ENCODE results near the gene RANBP3L.
A peak's percentile ranks its signal among the peaks of the same experiment; 100 is the strongest.

Gene RANBP3L

DNA sequence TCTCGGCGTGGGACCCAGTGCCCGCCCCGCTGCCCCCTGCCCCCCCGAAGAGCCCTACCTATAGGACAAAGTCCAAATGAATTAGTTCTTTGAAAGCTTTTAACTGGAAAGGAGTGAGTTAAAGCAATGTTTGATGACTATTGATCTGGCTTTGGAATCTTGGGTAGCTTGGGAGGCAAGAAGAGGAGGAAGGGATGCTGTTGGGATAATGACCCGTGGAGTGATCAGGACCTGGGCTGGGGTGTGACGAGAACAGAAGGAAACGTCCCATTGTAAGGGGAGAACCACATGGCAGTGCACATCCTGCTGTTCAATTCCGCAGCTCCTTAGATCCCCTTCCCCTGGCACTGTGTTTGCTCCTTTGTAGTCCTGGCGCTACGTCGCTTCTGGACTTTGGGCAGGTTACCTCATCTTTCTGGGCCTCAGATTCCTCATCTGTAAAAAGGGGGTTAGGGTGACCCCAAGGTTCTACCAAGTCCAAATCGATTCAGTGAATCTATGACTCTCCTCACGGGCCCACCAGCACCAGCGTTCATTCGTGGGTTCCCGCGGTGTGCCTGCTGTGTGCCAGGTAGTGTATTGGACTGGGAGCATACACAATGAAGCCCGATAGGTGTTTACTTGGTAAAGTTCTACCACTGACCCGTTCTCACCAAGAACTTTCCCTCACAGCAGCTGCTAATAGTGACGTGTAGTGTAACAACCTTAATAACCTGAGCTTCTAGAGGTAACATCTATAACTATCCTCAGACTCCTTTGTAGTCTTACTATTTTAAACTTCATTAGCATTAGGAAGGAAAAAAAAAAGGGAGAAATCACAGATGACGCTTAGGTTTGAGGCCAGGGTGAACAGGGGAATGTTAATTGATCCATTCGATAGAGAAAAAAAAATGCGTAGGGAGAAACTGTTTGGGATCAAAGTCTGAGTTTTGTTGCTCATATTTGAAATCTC, 58.9 kb downstream of the RANBP3L start:
- Histone ChIP-seq H3K9me3 (ENCODE audit: severe bottlenecking) (peaks cover 5% of the 10 kb centered on the region), H3K27me3 (ENCODE audit: insufficient read depth, low read depth, severe bottlenecking) (no peaks in the 10 kb centered on the region), H3K4me3 (ENCODE audit: low read depth, low read length) (no peak overlapping the region), H3K36me3 (no peaks in the 10 kb centered on the region), H3K27ac (peak overlapping the region; percentile 79)
- TF ChIP-seq, protein P1, sequence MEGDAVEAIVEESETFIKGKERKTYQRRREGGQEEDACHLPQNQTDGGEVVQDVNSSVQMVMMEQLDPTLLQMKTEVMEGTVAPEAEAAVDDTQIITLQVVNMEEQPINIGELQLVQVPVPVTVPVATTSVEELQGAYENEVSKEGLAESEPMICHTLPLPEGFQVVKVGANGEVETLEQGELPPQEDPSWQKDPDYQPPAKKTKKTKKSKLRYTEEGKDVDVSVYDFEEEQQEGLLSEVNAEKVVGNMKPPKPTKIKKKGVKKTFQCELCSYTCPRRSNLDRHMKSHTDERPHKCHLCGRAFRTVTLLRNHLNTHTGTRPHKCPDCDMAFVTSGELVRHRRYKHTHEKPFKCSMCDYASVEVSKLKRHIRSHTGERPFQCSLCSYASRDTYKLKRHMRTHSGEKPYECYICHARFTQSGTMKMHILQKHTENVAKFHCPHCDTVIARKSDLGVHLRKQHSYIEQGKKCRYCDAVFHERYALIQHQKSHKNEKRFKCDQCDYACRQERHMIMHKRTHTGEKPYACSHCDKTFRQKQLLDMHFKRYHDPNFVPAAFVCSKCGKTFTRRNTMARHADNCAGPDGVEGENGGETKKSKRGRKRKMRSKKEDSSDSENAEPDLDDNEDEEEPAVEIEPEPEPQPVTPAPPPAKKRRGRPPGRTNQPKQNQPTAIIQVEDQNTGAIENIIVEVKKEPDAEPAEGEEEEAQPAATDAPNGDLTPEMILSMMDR (IDR thresholded peaks at IDR 0.05; ENCODE audit: low read depth, low read length) = no peak
- DNase-seq = no peak

DNA sequence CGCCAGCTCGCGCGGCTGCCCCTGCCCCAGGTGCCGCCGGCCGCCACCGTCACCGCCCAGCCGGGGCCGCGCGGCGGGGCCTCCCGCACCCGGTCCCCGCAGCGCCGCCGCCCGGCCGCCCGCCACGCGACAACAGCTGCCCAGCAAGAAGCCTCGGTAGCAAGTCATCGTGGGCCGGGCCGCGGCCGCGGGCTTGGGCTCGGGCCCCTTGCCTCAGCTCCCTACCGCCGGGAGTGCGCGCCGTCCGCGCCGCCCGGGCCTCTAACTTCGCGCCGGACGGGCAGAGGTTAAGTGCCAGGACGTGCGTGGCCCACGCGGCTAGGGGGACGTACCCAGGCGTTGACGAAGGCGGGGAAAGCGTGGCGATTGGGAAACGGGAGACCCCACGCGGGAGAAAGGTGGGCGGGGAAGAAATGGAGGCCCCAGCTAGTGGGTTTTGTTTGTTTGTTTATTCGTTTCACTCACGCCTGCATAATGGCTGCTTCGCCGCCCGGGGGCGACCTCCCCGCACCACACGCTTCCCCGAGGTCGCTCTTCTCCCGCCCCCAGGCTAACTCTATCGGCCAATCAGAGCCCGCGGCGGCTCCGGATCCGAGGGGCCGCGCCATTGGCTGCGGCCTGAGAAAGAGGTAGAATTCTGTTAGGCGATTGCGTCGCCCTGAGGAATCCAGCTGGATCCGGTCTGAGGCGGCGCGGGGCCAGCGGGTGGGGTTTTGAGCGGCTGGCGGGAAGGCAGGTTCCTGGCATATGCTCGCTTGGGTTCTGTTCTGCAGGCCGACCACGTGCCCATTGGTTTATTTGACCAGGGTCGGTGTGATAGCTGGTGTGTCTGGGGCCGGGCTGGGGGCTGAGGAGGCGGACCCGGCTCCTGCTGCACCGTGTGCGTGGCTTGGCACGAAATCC, 59.8 kb downstream of the RANBP3L start, which contains the start of gene NADK2:
Gene NADK2 (minus strand): TSS at position 295 of the 903 bp plus-strand sequence. CDS start 127 bp downstream, at position 168.
- TF ChIP-seq, protein P1 (IDR thresholded peaks at IDR 0.05; ENCODE audit: low read depth, low read length) = peak; percentile 71
- H3K27ac ChIP-seq = peak within 1 kb of the TSS; percentile 79
- H3K9me3 ChIP-seq (ENCODE audit: severe bottlenecking) = peaks cover 5% of the 10 kb centered on the region
- no peaks in the 10 kb centered on the region for H3K36me3 ChIP-seq
- H3K4me3 ChIP-seq (ENCODE audit: low read depth, low read length) = peak within 1 kb of the TSS; percentile 86
- DNase-seq = peak; percentile 92
- H3K27me3 ChIP-seq (ENCODE audit: insufficient read depth, low read depth, severe bottlenecking) = no peaks in the 10 kb centered on the region

DNA sequence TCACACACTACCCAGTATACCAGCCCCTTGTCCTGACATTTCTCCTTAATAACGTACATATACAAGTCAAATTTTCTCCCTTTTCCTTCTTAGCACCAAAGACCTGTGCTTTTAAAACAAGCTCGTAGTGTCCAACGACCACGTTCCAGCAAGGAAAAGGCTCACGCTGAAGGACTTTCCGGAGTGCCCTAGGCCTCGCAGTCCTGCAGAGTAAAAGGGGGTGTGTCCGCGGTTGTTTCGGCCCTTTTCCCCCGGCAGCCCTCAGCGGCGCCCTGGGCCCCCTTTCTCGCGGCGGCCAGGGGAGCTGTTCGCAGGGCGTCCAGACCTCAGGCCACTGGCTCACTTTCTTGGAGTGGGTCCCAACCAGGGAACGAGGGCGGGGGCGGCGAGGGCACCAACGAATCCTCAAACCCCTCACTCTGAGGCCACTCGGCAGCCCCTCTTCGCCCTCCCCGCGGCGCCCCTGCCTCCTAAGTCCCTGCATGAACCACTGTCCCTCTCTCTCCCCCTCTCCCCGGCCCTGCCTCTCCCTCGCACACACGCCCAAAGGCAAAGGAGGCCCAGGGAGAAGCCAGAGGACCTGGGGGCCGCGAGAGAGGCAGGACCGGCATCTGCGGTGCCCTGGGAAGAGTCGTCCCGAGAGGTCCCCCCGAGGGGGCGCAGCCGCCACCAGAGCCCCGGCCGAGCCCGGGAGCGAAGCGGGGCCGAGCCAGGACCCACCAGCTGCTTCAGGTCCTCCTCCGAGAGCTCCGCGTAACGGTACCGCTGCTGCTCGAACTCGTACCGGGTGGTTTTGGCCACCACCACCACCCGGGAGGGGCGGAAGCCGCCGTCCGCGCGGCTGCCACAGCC, 60.7 kb downstream of the RANBP3L start:
- Histone ChIP-seq H3K4me3 (ENCODE audit: low read depth, low read length) (peak overlapping the region; percentile 86), H3K36me3 (no peaks in the 10 kb centered on the region), H3K27me3 (ENCODE audit: insufficient read depth, low read depth, severe bottlenecking) (no peaks in the 10 kb centered on the region), H3K9me3 (ENCODE audit: severe bottlenecking) (peaks cover 5% of the 10 kb centered on the region), H3K27ac (peak overlapping the region; percentile 79)
- peak; percentile 56 for DNase-seq
- TF ChIP-seq, protein P1 (IDR thresholded peaks at IDR 0.05; ENCODE audit: low read depth, low read length) = 0 out of 2 replicates have a peak, but pooled peaks have one; percentile 29

DNA sequence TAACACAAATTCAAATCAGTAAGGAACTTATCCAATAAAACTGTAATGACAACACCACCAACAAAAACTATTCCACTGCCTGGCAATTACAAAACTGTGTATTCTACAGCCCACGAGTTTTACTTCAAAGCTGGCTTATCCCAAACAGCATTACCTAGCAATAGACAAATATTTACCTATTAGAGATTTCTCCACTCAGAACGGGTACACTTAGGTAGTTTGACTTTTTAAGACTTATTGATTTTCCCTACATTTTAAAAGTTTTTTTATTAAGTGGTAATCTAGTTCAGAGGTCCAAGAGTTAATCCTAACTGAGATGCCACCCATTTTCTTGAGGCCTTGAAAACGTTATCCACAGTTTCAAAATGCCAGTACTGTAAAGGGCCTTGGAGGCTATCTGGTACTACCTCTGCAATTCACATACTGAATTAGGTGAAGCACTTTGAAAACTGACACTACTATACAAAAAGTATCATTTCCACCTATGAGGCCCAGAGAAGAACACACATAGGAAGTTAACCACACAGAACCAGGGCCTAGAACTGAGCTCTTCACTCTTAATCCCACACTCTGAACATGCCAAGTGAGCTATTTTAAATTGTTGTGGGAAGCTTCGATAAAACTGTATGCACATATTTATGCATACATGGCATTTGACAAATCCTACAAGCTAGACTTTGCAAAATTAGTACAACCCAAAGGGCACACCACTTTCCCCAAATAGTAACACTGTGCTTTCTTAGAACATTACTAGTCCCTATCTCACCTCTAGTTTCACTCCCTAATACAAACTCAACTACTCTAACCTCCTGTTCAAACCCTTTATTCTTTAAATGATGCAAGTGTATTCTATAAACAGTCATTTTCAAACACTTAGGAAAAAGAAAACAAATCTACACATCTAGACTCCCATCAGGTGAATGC, 62.1 kb downstream of the RANBP3L start:
- no peak overlapping the region for H3K27ac ChIP-seq
- TF ChIP-seq, protein P1 (IDR thresholded peaks at IDR 0.05; ENCODE audit: low read depth, low read length) = no peak
- H3K9me3 ChIP-seq (ENCODE audit: severe bottlenecking) = peaks cover 5% of the 10 kb centered on the region
- no peaks in the 10 kb centered on the region for H3K36me3 ChIP-seq
- H3K27me3 ChIP-seq (ENCODE audit: insufficient read depth, low read depth, severe bottlenecking) = no peaks in the 10 kb centered on the region
- H3K4me3 ChIP-seq (ENCODE audit: low read depth, low read length) = no peak overlapping the region
- DNase-seq = no peak

All from WERI-Rb-1 (cell line).